NCI-H446 (cell line): ENCODE data around the gene ANKRD2.
"Not testable (repeated sequence)": the region's sequence is repeated elsewhere in the genome, so short reads cannot be mapped to it uniquely, and the experiment has no call there.

ENCODE experiments used
- DNase-seq, 2 experiments: peaks; one replicate each; lab custom pipeline; 2025; lab: John Stamatoyannopoulos, UW

ANKRD2 gene, protein sequence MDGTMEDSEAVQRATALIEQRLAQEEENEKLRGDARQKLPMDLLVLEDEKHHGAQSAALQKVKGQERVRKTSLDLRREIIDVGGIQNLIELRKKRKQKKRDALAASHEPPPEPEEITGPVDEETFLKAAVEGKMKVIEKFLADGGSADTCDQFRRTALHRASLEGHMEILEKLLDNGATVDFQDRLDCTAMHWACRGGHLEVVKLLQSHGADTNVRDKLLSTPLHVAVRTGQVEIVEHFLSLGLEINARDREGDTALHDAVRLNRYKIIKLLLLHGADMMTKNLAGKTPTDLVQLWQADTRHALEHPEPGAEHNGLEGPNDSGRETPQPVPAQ

GRCh38 chr10:97572214-97572989, at the start of gene ANKRD2:
ANKRD2 (plus strand) TSS chr10:97572779; CDS start chr10:97572789, 10 bp downstream.
- DNase-seq: peak; percentile 19 to 60

- no peak for DNase-seq
These were observed 49.6 kb upstream of the ANKRD2 start for GRCh38 chr10:97522937-97523336.

GRCh38 chr10:97525086-97525485, 47.5 kb upstream of the ANKRD2 start:
- no peak for DNase-seq

DNA sequence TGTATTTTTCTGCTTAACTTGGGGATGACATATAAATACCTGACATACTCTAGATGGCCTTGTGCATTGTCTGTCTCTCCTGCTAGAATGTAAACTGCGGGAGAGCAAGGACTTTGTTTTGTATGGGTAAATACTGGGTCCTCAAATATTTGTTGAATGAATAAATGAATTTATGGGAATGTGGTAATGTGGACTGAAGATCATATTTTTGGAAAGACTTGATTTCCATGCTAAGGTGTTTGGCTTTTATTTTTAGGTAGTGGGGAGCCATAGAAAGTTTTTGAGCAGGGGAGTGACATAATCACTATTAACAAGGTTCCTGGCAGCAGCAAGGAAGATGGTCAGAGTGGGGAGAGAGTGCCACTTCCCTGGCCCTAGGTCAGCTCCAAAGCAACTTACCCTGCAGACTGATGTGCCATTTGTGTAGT, 46.9 kb upstream of the ANKRD2 start:
- DNase-seq: no peak

DNA sequence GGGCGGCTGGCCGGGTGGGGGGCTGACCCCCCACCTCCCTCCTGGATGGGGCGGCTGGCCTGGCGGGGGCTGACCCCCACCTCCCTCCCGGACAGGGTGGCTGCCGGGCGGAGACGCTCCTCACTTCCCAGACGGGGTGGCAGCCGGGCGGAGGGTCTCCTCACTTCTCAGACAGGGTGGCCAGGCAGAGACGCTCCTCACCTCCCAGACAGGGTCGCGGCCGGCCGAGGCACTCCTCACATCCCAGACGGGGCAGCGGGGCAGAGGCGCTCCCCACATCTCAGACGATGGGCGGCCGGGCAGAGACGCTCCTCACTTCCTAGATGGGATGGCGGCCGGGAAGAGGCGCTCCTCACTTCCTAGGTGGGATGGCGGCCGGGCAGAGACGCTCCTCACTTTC, 43.7 kb upstream of the ANKRD2 start:
- not testable (repeated sequence) for DNase-seq

- no peak for DNase-seq
These were observed 42.7 kb upstream of the ANKRD2 start for GRCh38 chr10:97529685-97530465.

DNA sequence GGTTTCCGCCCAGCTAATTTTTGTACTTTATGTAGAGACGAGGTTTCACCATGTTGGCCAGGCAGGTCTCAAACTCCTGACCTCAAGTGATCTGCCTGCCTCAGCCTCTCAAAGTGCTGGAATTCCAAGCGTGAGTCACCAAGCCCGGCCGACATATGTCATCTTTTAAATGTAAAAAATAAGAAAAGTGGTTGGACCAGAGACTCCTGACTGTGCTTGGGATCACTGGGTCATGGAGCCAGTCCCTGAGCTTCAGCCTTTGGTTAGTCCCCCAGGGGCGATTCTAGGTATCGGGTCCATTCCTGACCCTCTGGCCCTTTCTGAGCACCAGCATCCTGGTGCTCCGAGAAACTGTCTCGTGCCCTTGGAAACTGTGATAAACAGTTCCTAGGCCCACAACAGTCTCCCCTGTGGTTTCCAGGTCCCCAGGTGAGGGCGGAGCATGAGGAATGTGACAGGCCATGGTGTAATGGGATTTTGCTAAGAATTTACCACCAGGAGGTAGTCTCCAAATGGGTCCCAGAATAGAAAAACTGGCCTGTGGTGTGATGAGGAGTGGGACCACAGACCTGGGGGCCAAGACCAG, 41.1 kb upstream of the ANKRD2 start:
- no peak for DNase-seq

DNA sequence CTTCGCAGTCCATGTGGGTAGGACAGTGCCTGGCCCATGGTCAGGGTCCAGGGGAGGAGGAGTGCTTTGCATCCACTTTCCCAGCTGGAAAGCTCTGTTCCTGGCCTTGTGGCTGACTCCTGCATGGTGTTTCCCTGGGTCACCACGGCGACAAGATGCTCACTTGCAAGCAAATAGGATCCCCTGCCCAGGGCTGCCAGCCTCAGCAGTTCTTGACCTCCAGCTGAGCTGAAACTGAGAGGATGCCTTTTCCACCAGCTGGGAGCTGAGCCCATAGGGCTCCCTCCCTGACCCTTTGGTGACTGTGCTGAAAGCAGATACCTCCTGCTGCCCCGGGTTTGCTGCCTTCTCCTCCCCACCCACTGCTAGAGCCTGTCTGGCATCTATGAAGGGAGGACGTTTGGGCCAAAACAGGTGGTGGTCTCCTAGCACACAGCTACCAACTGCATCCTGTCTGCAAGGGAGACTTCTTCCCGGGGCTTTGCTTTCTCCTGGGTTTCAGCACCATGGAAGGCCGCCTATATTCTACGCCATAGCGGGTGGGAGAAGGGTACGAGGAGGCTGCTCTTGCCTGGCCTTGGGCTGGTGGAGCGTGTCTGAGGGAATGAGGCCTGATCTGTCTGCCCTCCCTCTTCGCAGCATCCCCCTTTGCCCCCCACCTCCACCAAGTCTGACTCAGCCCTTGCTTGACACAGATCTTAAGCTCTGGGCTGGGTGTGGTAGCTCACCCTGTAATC, 39.5 kb upstream of the ANKRD2 start:
- DNase-seq: no peak

DNA sequence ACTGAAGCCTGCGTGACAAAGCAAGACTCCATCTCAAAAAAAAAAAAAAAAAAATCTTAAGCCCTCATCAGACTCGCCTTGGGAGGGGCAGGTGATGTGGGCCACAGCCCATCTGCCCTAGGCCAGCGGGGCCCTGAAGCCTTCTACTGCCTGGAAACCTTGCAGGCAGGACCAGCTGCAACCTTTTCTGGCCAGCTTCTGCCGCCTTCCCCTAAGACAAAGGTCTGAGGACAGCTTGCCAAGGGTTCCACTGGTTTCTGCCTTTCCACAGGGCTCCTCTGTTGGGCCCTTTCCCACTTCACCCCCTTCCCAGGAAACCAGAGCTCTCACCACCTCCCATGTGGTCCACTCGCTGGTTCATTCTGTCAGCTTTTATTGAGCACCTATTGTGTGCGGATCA, 38.7 kb upstream of the ANKRD2 start:
- no peak for DNase-seq

DNA sequence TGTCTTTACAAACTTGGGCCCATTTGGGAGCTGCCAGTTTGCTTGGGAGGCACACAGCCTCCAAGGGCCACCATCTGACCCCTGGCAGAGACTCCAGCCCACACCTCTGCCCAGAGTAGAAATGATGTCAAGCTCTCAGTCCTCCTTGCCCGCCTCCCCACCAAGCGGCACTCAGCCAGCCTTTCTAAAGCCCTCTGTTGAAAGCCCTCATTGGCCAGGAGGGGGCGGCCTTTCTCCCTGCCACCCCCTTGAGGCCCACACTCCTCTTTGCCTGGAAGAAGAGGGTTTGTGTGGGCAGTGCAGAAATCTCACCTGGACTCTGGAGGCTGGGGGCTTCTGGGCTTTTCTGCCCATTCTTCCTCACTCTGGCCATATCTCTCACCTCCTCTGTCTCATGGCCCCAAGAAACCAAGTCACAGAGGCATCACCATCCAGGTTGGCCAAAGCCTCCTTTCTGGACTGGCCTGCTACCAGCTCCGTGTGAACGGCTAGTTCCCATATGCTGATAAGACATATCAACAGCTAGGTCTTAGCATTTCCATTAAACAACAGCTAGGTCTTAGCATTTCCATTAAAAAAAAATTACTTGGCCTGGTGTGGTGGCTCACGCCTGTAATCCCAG, 37.7 kb upstream of the ANKRD2 start:
- peak in 1 of 2 experiments; percentile 13 for DNase-seq

- DNase-seq: no peak
These were observed 35.3 kb upstream of the ANKRD2 start for GRCh38 chr10:97537186-97537869.

GRCh38 chr10:97538411-97538810, 34.2 kb upstream of the ANKRD2 start:
- no peak for DNase-seq

- DNase-seq: no peak
These were observed 33.7 kb upstream of the ANKRD2 start for GRCh38 chr10:97538839-97539238.

- DNase-seq: no peak
These were observed 32.9 kb upstream of the ANKRD2 start for GRCh38 chr10:97539523-97540200.

DNA sequence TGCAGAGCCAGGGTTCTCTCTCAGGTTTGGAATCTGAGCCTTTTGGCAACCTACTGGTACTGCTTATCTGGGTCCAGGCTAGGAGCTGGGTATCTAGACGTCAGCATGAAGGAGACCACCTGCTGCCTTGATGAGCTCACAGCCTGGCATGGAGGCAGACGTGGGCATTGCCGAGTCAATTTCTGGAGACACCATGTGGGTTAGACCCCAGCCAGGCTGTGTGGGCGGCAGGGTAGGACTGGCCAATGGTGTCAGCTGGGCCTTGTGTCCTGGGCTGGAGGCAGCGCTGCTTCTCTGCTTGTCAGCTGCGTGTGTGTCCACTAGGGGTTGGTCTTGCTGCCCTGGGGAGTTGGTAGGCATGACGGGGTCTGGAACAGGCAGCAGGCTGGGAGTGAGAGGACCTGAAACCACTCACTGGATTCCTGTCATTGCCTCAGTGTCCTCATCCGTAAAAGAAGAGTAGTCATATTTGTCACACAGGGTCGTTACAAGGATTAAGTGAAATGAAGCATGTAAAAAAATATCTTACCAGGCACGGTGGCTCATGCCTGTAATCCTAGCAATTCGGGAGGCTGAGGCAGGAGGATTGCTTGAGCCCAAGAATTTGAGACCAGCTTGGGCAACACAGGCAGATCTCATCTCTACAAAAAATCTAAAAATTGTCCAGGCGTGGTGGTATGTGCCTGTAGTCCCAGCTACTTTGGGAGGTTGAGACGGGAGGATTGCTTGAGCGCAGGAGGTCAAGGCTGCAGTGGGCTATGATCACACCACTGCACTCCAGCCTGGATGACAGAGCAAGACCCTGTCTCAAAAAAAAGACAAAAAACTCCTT, 31.7 kb upstream of the ANKRD2 start:
- no peak for DNase-seq

DNA sequence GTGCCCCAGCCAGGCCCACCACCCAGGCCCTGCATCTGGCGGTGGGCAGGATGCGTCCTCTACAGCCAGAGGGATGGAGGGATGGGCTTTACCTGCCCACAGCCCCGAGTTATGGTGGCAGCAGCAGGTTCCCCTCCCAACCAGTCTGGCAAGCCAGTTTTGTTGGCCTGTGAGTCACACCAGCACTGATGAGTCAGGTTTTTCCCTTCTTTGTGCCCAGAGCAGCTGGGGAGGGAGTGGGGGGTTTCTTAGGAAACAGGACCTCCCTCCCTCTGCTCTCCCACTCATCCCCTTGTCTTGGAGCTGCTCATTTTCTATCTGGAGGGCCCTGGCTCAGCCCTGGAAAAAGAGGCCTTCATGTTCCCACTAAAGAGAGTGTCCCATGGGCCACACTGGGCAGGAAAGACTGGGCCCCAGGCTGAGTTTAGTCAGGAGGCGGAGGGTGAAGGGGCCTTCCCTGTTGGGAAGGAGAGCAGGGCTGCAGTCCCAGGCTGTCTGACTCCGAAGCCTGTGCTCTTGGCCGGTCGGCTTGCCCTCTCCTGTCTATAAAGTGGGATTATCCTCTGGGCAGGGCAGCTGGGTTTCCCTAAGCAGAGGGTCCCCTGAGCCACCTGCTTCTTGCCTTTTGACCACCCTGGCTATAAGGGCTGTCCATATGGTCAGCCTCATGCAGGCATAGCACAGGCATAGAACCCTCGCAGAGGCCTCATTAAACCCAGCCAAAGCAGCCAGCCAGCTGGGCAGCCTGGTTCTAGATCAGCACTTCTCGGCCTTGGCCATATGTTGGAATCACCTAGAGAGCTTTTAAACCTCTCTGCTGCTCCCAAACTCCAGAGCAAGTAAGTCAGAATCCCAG, 30.2 kb upstream of the ANKRD2 start:
- peak in 1 of 2 experiments; percentile 74 for DNase-seq

GRCh38 chr10:97543025-97543546, 29.5 kb upstream of the ANKRD2 start:
- DNase-seq: peak in 1 of 2 experiments; percentile 31
